Caki2 (cell line): ENCODE measurements around the gene DNAJB5. TPM values are rescaled to one million over a fixed set of nuclear protein-coding genes. Genes with fewer than 3 reads are reported as not detected.

Experiments used
- DNase-seq: peaks from one replicate; pipeline ENCODE4 v3.0.0-alpha.2; 2015; ENCODE audit warnings: low read depth
- in situ Hi-C: cut with HindIII; loops from 2 replicates; pipeline ENCODE4 v1.10.0; 2016; ENCODE audit warnings: low sequenced_read_pairs, low pct_unique_long_range_greater_than_20kb, mixed read lengths
- total RNA-seq: library from RNA; depleted of rRNA; stranded (reverse); fragments of >200 nt; shearing (Covaris generic); gene quantifications from 2 replicates; pipeline ENCODE4 v1.2.3, GENCODE V29; 2014; ENCODE audit warnings: low replicate concordance

The DNAJB5 gene
- total RNA-seq, 1 experiment from 2014 or later, result 0.20 TPM

- in situ Hi-C loops, result no loop called here
- DNase-seq, result no peak
These were observed 9.3 kb upstream of the DNAJB5 start for GRCh38 chr9:34980181-34980761.

DNA sequence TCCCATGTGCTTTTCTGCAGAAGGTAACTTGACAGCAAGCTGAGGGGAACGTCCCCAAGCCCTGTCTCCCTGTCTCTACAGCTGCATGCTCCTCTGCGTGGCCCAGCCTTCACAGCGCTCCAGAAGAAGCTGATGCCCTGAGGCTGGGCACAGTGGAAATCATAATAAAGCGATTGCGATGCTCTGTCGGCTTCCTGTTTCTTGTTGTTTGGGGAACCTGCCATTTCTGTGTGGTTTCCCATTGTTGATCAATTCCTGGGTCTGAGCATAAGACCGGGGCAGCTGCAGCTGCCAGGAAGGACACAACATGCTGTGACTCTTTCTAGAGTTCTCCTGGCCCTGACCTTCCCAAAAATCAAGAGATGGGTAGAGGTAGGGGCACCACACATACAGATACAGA, 7.2 kb upstream of the DNAJB5 start:
- DNase-seq, result no peak
- in situ Hi-C loops, result no loop called here

GRCh38 chr9:34983209-34983608, 6.3 kb upstream of the DNAJB5 start:
- no peak for DNase-seq
- in situ Hi-C loops, result no loop called here

GRCh38 chr9:34984049-34984448, 5.5 kb upstream of the DNAJB5 start:
- in situ Hi-C loops, result no loop called here
- peak; percentile 17 for DNase-seq

DNA sequence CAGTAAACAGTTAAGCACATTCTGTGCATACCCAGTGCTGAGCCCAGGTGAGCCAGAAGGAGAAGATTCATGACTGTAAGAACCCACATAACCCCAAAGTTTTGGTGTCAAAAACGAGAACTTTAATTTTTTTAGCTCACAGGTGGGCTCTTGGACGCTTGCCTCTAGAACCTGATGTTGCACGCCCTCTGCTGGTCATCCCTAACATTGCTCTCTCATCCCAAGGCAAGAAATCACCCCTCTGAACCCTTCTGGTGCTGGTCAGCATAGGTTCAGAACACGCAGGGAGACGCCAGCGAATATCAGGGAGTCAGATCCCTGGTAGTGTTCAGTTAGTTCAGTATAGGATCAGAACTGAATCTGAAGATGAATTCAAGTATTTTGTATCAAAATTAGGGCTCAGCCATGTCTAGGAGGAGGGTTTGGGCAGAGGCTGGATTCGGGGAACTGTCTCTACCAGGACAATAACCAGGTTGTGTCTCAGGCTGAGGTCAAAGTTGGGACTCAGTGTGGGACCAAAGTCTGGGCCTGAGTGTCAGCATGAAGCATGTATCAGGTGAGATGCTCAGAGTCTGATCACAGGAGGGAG, 4.1 kb upstream of the DNAJB5 start:
- DNase-seq, result peak; percentile 41
- in situ Hi-C loops, result no loop called here

GRCh38 chr9:34986540-34987047, 3.0 kb upstream of the DNAJB5 start:
- no peak for DNase-seq
- in situ Hi-C loops, result no loop called here

- no peak for DNase-seq
- in situ Hi-C loops, result no loop called here
These were observed 2.2 kb upstream of the DNAJB5 start for GRCh38 chr9:34987160-34987901.

- DNase-seq, result no peak
- in situ Hi-C loops, result no loop called here
These were observed 1.1 kb upstream of the DNAJB5 start for GRCh38 chr9:34988218-34989002.

DNA sequence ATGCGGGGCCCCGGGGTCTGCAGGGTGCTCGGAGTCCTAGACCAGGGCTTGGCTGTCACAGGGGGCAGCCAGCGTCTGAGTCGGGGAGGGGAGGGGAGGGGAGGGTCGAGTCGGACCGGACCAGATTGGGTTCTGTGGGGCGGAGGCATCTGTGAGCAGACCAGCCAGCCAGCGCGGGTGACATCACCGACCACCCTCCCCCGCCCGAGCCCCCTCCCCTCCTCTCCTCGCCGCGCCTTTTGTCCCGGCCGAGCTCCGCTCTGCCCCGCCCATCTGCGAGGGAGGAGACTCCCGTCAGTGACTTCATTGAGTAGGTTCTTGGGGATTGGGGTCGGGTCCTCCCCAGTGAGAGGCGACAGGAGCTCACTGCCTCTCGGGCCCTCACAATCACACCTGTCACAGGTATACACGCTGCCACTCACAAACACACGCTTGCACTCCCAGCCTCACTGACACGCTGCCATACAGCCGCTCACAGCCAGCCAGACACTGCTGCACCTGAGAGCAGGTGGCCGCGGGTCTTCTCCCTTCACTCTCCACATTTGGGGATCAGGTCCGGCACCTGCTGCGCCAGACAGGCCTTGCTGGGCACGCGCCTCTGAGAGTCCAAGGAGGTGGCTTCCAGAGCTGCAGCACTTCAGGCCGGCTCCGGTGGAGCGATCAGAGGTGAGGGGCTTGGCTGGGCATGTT, 546 bp downstream of the DNAJB5 start:
- in situ Hi-C loops, result no loop called here

GRCh38 chr9:34990908-34991606, 1.5 kb downstream of the DNAJB5 start:
- in situ Hi-C loops, result no loop called here
- DNase-seq, result no peak

More for the DNA sequence above, 546 bp downstream of the DNAJB5 start:
- no peak for DNase-seq

GRCh38 chr9:34991607-34992375, 2.2 kb downstream of the DNAJB5 start:
- no peak for DNase-seq
- in situ Hi-C loops, result no loop called here

GRCh38 chr9:34992376-34992951, 2.9 kb downstream of the DNAJB5 start:
- DNase-seq, result peak; percentile 51

GRCh38 chr9:34993502-34994259, 4.1 kb downstream of the DNAJB5 start:
- DNase-seq, result no peak

More at GRCh38 chr9:34992376-34992951, 2.9 kb downstream of the DNAJB5 start:
- in situ Hi-C loops, result no loop called here

DNA sequence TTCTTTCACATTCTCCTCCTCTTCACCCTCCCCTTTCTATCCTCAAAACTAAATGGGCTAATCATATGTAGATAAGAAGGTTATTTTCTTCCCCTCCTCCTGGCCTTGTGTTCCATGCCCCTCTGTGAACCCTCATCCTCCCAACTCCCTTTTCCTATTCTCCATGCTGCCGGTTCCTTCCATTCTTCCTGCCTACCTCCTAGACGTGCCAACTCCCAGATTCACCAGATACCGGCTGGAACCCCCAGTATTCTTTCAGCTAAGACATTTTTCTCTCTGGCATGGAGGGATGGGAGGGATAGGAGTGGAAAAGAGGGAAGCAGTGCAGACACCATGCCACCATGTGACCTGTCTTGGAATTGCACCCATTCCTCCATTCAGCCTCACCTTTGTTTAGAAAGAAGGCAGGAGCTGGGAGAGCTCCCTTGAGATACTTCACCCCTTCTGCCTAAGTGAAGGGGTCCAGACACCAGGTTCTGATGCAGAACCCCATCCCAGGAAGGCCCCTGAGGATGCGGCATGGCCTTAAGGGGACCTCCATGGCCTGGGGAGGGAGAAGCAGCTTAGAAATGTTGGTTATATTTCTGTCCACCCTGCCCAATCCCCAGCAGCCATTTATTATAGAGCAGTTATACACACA, 4.8 kb downstream of the DNAJB5 start:
- peak; percentile 49 for DNase-seq
- in situ Hi-C loops, result no loop called here

More at GRCh38 chr9:34993502-34994259, 4.1 kb downstream of the DNAJB5 start:
- in situ Hi-C loops, result no loop called here

DNA sequence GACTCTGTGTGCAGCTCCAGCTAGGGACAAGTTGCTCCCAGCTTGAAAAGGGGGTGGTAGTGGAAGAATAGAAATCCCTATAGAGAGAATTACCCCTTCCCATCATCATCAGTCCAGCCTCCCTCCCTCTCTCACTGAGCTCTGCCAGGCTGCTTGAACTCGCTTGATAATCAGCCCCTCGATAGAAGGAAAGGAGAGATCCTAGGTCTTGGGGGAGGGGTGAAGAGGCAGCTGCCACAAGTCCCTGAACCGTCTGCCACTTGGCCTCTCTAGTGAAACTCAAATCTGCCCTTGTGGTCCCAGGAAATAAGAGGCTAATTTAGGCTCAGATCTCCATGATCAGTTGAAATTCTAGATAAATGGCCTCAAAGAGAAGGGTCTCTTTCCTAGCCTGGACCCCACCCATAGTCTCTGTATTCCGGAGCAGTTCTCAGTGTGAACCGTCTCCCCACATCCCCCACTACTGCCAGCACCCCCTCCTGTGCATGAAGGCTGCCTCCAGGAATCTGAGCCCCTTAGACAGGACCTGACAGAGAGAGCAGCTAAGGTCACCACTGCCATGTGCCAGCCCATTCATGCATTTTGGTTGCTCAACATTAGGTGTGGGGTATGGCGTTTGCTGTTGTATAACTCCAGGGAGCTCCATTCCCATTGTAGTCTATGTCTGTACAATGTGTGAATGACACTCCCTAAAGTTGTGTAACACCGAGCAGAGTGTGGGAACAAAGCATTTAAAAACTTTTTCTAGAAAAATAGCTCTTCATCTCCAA, 5.5 kb downstream of the DNAJB5 start:
- in situ Hi-C loops, result no loop called here
- DNase-seq, result no peak
